GM23338 (cell line): ENCODE measurements around the gene HACD2.

Experiments used
- CTCF ChIP-seq, 2 experiments: fragments of 200-600 bp in 1 of 2; sonication (generic) in 1 of 2; conservative IDR thresholded peaks; 2 replicates each; pipeline versions ENCODE4 v1.5.1 to v1.6.1; 2016 to 2017; ENCODE audit warnings: antibody characterized with exemption in 2 of 2, low read depth in 2 of 2, mild to moderate bottlenecking in 2 of 2, moderate library complexity in 1 of 2
- EZH2 ChIP-seq: fragments of 200-600 bp; sonication (generic); IDR thresholded peaks from one replicate; pipeline ENCODE4 v1.8.0; 2017; ENCODE audit warnings: antibody characterized with exemption, mild to moderate bottlenecking, low read depth; ENCODE audit not compliant: unreplicated experiment
- EZH2phosphoT487 ChIP-seq: fragments of 200-600 bp; sonication (generic); IDR thresholded peaks from one replicate; pipeline ENCODE4 v1.8.1; 2018; ENCODE audit warnings: antibody characterized with exemption; ENCODE audit not compliant: unreplicated experiment
- POLR2AphosphoS5 ChIP-seq: IDR thresholded peaks from 2 replicates; pipeline ENCODE4 v1.6.1; 2016; ENCODE audit warnings: antibody characterized with exemption, low read depth
- REST ChIP-seq: IDR thresholded peaks from one replicate; pipeline ENCODE4 v1.6.1; 2018; ENCODE audit warnings: antibody characterized with exemption; ENCODE audit not compliant: unreplicated experiment
- ZNF331 ChIP-seq: fragments of 250-450 bp; sonication (Bioruptor Pico); IDR thresholded peaks from 2 replicates; pipeline ENCODE4 v1.5.0; 2020; ENCODE audit warnings: low read depth, mild to moderate bottlenecking, moderate library complexity

DNA sequence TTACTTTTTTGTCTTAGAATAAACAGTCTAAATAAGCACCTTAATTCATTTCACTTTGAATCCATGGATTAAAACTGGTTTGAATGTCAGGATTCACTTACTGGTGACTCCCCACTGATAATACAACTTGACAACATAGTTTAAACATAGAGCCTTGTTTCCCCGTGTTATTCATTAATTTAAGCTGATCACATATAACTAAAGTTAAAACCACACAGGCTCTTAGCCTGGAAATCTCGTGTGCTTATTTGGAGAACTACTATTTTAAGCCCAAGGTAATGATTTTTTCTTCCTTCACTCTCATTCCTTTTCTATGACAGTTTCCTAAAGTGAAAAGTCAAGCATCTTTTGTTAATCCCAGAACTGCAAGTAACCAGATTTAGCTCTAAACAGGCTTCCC lies 64.2 kb downstream of the HACD2 start:
- TF ChIP-seq CTCF (conservative IDR thresholded peaks at IDR 0.05; ENCODE audit: low read depth in 2 of 2) (no peak), EZH2phosphoT487 (no peak), REST (no peak), EZH2 (no peak), POLR2AphosphoS5 (no peak), ZNF331 (CRISPR knock-in tag) (no peak)
